Ovary (tissue), 3 donors: ENCODE results near the gene PROSER1.

ENCODE experiments used
- CTCF ChIP-seq, 3 donors: fragments of 450-650 bp in 2 of 3; fragments of 200-600 bp in 1 of 3; IDR thresholded peaks; one replicate each; pipeline versions ENCODE4 v1.5.1 to v1.8.0; 2016 to 2022; ENCODE audit warnings: antibody characterized with exemption in 3 of 3, mild to moderate bottlenecking in 1 of 3
- EP300 ChIP-seq: sonication (generic); formaldehyde crosslinking; IDR thresholded peaks from one replicate; pipeline ENCODE4 v1.6.1; 2017; ENCODE audit warnings: antibody characterized with exemption
- POLR2A ChIP-seq: fragments of 450-650 bp; IDR thresholded peaks from one replicate; pipeline ENCODE4 v1.6.1; 2017; ENCODE audit warnings: antibody characterized with exemption, mild to moderate bottlenecking, moderate library complexity
- donor health status: DM: no; HTN: no; CAD: no.

GRCh38 chr13:39062004-39062403 is 24.1 kb upstream of the PROSER1 start:
- no peak for TF ChIP-seq POLR2A
- no peak for TF ChIP-seq CTCF (IDR thresholded peaks at IDR 0.05)
- no peak for TF ChIP-seq EP300
